Hypothalamus (tissue), 51 donors: ENCODE results near the gene CNIH1.
"Not testable (repeated sequence)": the region's sequence is repeated elsewhere in the genome, so short reads cannot be mapped to it uniquely, and the experiment has no call there.

Experiments used
- DNase-seq, 51 donors: peaks; one replicate each; lab custom pipeline; 2025; lab: John Stamatoyannopoulos, UW

Gene CNIH1

DNA sequence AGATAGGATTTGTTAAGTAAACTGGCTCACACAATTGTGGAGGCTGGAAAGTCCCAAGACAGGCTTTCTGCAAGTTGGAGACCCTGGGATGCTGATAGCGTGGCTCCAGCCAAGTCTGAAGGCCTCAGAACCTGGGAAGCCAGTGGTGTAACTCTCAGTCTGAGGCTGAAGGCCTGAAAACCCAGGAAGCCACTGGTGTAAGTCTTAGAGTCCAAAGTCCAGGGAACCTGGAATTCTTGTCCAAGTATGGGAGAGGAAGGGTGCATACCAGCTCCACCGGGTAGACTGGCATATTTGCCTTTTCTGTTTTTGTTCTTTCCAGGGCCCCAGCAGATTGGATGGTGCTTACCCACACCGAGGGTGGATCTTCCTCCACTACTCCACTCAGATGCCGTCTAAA, 29.5 kb upstream of the CNIH1 start:
- DNase-seq = no peak

DNA sequence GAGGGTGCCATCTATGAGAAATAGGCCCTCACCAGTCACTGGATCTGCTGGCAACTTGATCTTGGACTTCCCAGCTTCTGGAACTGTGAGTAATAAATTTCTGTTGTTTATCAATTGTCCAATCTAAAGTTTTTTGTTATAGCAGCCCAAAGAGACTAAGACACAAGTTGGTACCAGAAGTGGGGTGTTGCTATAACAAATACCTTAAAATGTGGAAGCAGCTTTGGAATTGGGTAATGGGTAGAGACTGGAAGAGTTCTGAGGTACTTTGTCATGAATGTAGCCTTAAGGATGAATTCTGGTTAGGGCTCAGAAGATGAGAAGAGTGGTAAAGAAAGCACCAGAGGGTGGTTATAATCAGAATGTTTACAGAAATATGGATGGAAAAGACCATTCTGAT, 26.1 kb upstream of the CNIH1 start:
- no peak for DNase-seq

DNA sequence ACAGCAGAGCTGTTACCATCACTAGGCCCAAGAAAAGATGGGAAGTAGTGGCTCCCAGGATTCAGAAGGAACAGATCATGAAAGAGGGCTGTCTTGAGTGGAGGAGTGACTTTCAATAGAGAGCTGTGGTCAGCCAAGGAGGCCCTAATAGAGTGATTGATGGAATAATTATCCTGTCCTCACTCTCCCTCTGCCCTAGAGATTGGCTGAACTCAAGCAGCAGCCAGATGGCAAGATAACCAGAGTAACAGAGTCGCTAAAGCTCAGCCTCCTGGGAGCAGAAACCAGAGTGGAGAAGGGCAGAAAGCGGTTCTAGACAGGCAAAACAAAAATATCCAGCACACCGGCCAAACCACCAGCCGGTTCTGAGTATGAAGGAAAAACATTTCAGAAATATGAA, 24.5 kb upstream of the CNIH1 start:
- no peak for DNase-seq

DNA sequence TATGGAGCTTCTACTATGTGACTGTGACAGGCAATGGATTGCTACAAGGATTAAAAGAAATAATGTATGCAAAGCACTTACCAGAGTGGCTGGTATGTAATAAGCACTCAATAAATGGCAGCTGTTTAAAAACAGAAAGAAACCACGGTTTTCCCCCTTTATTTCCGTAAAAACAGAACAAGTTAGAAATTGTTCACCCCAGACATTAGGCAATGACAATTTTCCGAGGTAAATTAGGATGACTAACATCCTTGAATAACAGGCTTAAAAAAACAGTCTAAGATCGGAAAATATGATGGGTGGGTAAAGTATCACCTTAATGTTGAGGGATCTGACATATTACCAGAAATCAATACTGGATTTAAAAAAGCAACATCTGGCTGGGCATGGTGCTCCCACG, 20.9 kb upstream of the CNIH1 start:
- no peak for DNase-seq

DNA sequence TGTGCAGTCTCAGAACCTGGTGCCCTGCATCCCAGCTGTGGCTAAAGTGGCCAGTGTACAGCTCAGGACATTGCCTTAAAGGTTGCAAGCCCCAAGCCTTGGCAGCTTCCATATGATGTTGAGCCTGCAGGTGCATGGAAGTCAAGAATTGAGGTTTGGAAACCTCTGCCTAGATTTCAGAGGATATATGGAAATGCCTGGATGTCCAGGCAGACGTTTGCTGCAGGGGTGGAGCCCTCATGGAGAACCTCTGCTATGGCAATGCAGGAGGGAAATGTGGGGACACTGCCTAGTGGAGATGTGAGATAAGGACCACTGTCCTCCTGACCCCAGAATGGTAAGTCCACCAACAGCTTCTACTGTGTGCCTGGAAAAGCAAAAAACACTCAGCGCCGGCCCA, 17.9 kb upstream of the CNIH1 start:
- DNase-seq = no peak

DNA sequence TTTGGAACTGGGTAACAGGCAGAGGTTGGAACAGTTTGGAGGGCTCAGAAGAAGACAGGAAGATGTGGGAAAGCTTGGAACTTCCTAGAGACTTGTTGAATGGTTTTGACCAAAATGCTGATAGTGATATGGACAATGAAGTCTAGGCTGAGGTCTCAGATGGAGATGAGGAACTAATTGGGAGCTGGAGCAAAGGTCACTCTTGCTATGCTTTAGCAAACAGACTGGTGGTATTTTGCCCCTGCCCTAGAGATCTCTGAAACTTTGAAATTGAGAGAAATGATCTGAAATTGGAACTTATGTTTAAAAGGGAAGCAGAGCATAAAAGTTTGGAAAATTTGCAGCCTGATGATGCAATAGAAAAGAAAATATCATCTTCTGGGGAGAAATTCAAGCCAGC, 17.4 kb upstream of the CNIH1 start:
- DNase-seq = not testable (repeated sequence)

DNA sequence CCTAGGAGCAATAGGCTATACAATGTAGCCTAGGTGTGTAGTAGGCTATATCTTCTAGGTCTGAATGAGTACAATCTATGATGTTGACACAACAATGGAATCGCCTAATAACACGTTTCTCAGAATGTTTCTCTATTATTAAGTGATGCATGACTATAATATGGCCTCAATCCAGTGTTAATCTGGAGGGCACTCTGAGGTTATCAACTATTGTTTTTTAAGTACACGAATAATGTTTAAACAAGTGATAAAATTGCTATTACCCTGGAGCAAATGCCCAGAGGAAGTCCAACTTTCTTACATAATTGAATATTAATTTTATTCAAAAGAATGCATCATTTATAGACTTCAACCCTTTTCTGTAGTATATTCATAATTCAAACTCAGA, 16.4 kb upstream of the CNIH1 start:
- DNase-seq = no peak

DNA sequence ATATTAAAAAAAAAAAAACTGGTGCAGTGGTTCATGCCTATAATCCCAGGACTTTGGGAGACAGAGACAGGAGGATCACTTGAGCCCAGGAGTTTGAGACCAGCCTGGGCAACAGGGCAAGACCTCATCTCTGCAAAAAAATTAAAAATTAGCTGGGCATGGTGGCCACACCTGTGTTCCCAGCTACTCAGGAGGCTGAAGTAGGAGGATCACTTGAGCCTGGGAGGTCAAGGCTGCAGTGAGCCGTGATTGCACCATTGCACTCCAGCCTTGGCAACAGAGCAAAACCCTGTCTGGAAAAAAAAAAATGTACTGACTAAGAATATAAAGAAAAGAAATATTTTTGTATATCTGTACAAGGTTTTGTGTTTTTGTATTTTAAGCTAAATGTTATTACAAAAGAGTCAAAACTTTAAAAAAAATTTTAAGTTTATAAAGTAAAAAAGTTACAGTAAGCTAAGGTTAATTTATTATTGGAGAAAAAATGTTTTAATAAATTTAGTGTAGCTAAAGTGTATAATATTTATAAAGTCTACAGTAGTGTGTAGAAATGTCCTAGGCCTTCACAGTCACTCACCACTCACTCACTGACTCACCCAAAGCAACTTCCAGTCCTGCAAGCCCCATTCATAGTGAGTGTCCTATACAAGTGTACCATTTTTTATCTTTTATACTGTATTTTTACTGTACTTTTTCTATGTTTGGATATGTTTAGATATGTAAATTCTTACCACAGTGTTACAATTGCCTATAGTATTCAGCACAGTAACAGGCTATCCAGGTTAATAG, 15.8 kb upstream of the CNIH1 start:
- DNase-seq = not testable (repeated sequence)

DNA sequence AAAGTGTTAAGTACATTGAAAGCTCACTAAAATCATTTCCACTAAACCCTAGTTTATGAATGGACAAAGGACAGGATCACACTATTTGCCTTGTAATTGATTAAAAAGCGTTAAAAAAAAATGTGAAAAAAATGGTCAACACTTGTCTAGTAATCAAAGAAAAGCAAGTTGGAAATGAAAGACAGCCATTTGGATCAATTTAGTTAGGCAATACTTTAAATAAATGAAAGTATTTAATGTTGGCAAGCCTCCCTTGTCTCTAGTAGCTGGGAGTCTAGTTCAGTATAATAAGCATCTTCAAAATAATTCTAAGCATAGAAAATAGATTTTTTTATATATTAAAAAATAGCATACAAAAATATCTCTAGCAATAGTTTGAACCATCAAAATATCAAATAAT, 14.2 kb upstream of the CNIH1 start:
- DNase-seq = no peak

DNA sequence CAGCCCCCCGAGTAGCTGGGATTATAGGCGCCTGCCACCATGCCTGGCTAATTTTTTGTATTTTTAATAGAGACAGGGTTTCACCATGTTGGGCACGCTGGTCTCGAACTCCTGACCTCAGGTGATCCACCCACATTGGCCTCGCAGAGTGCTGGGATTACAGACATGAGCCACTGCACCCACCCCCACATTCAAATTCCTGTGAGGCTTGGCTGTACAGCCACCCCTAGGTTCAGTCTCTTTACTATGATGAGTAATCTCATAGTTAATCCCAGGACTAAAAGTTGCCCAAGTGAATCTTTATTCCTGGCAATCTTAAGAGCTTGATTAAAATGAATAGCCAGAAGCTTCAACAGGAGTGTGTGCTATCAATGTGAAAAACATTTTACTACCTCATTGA, 12.8 kb upstream of the CNIH1 start:
- DNase-seq = not testable (repeated sequence)

DNA sequence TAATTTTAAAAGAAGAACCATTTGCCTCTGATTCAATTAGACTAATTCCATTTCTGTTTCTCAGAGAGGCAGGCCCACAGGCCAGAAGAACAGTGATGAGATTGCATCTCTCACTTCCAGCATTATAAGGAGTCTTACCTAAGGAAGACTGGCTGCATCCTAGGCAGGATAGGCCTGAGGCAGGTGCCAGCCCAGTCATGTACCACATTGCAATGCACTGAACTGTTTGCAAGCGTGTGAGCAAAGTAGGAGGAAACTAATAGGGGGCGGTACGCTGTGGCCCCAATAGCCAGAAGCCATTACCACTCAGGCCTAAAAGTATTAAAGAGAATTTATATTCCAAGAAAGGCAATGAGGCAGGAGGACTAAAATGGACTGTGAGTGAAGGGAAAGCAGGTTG, 12.1 kb upstream of the CNIH1 start:
- no peak for DNase-seq

DNA sequence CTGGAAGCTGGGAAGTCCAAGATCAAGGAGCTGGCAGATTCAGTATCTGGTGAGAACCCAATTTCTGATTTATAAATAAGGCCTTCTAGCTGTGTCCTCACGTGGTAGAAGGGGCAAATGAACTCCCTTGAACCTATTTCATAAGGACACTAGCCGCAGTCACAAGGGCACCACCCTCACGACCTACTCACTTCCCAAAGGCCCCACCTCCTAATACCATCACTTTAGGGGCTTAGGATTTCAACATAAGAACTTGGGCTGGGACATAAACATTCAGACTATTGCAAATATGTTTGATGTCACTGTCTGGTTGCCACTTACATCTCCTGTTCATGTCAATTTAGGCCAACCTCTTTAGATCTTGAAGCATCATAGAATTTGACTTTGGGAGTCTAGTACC, 10.8 kb upstream of the CNIH1 start:
- DNase-seq = no peak

DNA sequence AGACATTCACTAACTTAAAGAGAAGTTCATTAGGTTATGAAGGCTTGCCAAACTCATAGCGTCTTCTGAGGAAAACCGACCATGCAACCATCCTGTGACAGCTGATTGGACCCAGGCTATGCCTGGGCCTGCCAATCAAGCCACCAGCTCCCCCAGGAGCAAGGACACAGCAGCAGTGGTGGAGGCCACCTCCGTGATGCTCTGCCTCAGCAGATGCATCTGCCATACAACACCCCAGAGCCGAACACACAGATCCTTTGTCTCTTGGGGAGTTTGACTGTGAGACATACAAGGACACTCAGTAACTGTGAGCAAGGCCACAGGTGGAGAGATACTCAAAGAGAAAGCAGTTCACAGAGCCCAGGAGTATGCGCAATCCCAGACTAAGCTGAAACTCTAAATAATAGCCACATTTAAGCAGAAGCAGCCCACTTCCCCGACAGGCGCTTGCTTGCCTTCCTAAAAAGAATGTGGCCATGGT, 10.0 kb upstream of the CNIH1 start:
- no peak for DNase-seq

DNA sequence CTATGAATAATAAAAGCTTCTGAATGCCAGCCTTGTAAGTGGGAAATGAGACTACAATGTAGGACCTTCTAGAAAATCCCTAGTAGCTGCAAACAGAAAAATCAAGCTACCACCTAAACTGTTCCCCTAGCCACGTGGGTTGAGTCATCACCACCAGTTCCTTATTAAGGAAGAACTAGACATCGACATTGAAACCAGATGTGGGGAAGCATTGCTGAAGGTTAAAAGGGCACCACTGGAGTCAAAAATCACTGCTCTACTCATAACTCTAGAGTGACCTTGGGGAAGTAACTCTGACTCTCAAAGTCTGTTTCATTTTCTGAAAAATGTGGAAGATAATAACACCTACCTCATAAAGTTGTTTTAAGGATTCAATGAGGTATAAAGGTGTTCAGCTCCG, 9.4 kb upstream of the CNIH1 start:
- DNase-seq = no peak

DNA sequence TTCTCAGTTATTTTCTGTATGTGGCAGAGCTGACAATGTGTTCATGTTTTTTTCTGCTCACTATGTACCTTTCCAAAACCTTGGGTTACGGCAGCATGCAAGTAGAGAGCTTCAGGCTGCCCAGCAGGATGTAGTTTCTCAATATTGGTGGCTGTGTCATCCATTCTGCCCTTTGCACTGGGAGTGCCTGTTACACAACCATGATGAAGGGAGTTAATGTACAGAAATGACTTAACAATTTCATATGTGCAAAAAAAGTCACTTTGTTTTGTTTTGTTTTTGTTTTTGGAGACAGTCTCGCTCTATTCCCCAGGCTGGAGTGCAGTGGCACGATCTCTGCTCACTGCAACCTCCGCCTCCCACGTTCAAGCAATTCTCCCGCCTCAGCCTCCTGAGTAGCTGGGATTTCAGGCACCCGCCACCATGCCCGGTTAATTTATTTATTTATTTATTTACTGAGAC, 6.1 kb upstream of the CNIH1 start:
- no peak for DNase-seq

DNA sequence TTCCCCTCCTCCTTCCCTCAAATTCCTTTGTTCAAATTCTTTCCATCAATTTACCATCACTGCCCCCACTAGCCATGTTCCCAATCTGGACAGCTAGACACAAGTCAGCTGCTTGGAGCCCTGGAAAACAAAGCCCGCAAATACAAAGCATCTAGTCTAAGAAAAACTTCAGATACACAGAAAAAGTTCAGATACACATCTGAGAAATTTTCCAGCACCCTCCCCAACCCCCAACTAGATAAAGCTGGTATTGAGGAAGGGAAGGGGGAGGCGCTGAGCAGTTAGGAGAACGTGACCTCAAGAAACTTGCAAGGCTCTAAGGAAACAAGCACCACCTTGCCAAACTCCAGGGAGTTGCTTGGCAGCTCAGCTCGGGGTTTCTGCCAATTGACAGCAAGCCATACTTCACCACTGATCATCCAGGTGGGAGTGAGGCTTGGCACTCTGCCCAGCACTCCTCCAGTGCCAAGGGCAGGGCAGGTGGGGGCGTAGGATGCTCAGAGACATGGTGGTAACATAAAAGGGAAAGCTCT, 5.1 kb upstream of the CNIH1 start:
- DNase-seq = peak in 8 of 51 donors; percentile 1 to 43 (median 12)

DNA sequence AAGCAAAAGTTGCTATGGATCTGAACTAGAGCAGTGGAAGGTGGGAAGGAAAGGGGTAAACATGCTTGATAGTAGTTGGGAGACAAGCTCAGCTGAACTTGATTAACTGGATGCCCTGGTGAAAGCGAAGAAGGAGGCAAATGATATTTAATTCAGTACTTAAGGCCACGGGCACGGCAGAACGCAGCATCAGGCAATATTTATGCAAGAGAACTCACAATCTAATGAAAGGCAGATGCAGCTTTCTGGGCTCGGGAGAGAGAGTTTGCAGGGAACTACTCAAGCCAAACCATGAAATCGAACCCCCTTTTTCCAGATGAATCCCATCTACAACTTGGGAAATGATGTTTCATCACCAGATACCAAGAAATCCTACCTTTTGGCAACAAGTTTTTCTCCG, 3.5 kb upstream of the CNIH1 start:
- DNase-seq = no peak

DNA sequence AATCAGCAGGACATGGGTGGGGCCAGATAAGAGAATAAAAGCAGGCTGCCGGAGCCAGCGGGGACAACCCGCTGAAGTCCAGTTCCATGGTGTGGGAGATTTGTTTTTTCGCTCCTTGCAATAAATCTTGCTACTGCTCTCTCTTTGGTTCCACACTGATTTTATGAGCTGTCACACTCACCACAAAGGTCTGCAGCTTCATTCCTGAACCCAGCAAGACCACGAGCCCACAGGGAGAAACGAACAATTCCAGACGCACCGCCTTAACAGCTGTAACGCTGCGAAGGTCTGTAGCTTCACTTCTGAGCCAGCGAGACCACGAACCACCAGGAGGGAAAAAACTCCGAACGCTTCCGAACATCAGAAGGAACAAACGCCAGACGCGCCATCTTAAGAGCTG, 2.8 kb upstream of the CNIH1 start:
- no peak for DNase-seq

DNA sequence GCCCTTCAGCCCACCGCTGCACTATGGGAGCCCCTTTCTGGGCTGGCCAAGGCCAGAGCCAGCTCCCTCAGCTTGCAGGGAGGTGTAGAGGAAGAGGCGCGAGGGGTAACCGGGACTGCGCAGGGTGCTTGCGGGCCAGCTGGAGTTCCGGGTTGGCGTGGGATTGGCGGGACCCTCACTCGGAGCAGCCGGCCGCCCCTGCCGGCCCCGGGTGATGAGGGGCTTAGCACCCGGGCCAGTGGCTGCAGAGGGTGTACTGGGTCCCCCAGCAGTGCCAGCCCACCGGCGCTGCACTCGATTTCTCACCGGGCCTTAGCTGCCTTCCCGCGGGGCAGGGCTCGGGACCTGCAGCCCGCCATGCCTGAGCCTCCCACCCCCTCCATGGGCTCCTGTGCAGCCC, 1.8 kb upstream of the CNIH1 start:
- DNase-seq = not testable (repeated sequence)

DNA sequence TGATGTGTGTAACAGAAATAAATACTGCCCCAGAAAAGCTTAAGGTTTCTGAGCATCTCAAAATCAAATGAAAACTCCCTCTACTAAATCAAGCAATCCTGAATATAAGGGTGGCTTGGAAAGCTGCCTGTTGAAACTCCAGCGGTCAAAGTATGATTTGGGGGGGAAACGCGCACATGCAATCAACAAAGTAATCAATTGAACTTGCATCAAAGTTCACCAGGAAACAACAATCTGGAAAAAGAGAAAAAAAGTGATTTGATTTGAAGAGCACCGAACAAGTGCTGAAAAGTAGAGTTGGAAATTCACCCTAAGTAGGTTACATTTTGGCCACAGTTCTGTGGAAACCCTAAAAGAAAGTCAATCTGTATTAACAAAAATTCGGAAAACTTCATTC, 700 bp downstream of the CNIH1 start:
- DNase-seq = no peak

DNA sequence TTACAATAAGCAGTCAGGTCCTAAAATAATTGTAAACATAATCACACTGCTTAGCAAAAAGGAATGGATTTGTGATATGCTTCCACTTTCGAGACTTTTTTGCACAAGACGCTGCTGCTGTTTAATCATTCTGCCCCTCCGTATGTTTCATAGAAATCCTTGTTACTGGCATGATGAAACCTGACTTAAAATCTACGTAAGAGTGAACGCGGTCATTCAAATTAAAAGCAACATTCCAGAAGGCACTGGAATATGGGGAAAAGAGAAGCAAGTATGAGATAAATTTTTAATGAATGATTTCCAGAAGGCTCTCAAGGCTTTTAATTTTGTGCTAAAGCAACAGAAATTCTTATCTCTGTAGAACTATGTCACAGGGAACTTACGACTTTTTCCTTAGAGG, 1.1 kb downstream of the CNIH1 start:
- no peak for DNase-seq

DNA sequence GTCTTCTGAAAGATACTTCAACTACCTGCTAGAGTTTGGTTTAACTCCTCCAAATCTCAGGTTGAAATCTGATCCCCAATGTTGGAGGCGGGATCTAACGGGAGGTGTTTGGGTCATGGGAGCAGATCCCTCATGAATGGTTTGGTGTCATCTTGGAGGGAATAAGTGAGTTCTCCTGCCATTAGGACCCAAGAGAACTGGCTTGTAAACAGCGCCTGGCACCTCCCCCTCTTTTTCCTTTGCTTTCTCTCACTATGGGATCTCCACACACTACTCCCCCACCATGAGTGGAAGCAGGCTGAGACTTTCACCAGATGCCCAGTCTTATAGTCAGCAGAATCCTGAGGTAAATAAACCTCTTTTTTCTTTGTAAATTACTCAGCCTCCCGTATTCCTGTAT, 2.5 kb downstream of the CNIH1 start:
- DNase-seq = no peak

DNA sequence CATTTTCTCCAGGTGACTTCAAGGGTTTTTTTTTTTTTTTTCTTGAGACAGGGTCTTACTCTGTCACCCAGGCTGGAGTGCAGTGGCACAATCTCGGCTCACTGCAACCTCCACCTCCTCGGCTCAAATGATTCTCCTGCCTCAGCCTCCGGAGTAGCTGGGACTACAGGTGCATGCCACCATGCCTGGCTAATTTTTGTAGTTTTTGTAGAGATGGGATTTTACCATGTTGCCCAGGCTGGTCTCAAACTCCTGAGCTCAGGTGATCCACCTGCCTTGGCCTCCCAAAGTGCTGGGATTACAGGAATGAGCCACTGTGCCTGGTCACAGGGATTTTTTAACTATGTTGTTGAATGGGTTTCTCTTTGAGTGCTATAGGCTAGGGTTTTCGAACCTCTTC, 3.2 kb downstream of the CNIH1 start:
- not testable (repeated sequence) for DNase-seq
